Activated CD4-positive, alpha-beta T cell treated with anti-CD3 and anti-CD28 coated beads, Interleukin-2, amount 50 U/mL, for 4 hours (primary cell): ENCODE results near the gene DZIP3.

Experiments used
- DNase-seq, 2 experiments: peaks; one replicate each; pipeline ENCODE4 v3.0.0-alpha.2; 2020

Gene DZIP3

DNA sequence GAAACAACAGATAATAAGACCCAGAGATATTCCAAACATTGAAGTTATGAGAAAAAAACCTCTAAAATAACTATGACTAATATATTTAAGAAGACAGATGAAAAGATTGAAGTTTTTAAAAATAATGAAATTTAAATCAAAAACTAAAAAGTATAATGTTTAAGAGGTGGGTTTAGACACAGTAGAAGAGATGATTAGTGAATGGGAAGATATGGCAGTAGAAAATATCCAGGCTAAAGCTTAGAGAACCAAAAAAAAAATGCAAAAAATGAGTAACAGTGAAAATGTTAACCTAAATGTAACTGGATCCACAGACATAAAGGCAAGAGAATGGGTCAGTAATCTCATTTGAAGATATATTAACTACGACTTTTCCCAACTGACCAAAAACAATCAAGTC lies 115.5 kb downstream of the DZIP3 start:
- DNase-seq, result no peak

DNA sequence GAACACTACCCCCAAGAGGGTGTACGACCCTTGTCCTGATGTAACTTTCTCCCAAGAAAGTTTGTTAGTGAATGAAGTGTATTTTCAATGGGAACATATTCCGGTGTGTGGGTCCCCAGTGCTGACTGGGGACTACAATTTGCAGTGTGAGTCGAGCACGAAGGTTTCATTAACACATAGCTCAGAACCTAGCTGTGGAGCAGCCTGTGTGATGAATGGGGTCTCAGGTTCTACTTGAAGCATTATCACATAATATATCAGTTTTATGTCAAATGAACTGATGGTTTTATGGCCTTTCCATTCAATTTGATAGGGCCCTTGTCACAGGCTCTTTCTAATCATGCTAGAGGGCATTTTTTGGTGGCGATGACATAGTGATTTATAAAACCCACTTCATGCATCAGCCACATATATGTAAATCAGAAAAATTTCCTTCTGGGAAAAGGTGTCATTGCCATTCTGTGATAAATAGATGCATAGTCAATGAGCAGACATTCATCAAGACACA lies 123.5 kb downstream of the DZIP3 start:
- no peak for DNase-seq

DNA sequence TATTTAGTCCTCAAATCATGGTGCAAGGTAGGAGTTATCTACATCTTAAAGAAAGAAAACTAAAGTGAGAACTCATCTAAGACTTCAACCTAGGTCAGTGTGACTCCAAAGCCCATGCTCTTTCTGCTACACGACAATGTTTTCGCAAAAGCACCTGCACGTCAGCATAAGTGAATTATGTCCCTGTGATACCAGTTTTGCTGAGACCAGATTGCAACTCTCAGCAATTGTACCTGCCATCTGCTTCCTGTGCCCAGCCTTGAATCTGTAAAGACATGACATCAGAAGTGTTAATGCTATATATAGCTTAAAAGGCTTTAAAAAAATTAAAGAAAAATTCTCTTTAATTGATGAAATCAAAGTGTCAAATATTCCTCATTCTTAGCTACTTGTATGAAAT lies 124.3 kb downstream of the DZIP3 start:
- DNase-seq, result no peak

DNA sequence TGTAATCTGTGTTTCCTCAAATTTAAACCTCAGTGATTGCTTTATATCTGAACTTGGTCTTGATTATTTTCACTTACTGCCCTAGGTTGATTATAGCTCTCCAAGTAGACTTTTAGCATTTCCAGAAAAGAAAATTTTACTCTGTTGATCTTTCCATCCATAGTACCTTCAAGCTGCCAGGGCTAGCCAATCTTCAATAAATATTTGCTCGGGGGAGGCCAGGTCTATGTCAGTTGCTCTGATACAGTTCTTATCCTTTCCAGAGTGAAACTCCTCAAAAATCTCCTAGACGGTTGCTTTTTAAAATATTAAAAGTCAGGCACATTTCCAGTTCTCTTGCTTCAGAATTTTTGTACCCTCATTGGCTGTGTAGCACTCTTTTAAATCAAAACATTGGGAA lies 128.9 kb downstream of the DZIP3 start:
- DNase-seq, result no peak

DNA sequence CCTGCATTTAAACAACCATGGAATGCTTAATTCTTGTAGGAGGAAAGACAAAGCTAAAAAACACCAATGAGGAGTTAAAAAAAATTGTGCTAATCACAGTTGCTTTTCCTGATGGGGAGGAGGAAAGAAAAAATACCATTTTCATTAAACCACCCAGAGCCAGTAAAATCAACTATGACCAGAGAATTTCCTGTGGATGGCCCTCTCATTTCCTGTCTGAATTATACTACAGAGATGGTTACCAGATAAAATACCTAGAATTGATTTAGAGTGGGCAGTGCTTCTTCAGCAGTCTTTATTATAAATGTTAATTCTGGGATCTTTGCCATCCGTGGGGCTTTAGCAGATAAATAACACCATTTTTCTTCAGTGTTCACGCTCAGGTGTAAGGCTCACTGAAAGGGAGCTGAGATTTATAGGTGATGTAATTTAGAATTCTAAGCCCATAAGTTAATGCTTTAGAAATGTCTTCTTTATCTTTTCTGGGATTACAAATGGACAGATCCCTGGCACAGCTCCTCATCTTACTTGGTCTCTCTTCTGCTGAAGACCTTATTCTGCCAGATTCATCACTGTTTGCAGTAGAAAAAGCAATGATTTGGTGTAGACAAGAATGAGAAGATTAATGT lies 129.8 kb downstream of the DZIP3 start:
- DNase-seq, result no peak

DNA sequence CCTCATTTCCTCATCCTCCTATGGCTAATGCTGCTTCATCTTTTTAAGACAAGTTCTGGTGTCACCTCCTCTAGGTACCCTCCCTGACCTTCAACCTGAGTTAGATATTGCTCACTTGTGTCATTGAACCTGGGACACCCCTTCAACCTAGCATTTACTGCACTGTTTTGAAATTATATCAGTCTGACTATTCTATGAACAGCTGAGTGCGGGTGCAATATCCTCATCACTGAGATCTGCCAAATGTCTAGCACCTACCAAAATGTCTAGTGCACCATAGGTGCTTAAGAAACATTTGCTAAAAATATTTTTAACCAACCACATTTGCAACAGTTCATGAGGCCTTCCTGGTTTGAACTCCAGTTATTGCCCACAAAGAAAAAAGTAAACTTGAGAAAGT lies 133.2 kb downstream of the DZIP3 start:
- DNase-seq, result no peak

DNA sequence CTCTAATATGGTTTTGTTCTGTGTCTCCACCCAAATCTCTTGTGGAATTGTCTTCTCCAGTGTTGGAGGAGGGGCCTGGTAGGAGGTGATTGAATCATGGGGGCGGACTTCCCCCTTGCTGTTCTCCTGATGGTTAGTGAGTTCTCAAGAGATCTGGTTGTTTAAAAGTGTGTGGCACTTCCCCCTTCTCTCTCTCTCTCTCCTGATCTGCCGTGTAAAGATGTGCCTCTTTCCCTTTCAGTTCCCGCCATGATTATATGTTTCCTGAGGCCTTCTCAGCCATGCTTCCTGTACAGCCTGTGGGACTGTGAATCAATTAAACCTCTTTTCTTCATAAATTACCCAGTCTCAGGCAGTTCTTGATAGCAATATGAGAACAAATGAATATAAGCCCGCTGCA lies 134.6 kb downstream of the DZIP3 start:
- no peak for DNase-seq

DNA sequence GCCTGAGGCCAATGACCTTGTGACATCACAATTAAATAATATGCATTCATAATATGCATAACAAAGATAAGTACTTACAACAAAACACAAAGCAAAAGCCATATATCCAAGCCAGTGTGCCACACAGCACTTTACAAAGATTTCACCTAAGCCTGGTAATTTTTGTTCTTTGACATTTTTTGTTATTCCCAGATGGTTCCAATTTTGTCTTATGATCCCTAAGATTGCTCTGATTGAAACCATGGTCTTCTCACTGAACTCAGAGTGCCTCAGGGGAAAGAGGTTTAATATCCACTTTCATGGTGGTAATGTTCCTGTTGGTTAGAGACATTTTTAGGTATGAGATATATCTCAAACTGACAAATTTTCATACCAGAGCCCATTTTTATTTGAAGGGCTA lies 138.6 kb downstream of the DZIP3 start:
- no peak for DNase-seq

DNA sequence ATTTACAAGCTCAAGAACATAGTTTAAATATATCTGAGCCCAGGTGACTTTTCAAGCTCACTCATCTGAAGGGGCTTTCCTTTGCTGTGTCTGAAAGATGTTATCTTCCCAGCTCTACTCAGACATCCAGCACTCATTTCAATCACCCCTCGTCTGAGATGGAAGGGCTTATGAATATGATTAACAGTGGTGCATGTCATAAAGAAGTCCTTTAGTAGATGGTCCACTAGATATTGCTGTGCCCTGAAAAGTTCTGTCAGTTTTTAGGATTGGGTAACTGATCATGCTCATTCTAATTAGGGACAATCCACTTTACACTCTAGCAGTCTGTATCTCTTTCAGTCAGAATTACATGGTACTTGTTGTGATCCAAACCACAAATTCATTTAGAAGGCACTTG lies 139.4 kb downstream of the DZIP3 start:
- DNase-seq, result no peak

DNA sequence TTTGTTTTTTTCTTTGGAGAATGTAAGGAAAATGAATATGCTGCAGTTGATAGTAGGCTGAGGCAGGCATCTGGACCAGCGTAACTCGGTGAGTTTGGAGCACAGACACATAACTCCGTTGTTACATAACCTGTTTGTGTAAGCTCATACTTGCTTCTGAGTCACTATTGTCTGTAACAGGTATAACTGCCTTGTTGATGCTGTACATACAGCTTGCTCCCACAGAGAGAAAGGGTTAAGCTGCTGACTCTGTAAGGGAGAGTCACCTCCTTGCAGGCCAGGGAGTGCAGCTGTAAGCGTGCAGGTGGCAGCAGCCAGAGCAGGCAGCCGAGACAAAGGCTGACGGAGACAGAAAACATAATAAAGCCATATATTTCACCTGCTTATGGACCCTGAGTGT lies 147.3 kb downstream of the DZIP3 start:
- no peak for DNase-seq

DNA sequence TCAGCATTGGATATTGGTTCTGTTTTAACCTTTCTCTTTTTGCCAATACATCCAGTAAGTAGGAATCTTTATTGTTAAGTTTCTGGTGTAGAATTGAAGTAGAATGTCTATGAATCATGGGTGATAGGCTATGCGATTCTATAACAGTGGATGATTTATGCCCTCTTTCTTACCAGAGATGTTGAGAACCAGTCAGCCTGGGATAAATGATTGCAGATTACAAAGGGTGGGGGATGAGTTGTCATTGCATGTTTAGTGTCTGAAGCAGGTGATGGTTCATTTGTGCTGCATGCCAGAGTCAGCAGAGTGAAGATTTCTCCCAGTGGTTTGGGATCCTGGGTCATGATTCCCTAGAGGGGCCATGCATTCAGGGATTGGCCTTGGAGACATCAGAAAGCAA lies 153.4 kb downstream of the DZIP3 start:
- no peak for DNase-seq
